HG02885 (cell line): ENCODE results near the gene MRFAP1L1.
A peak's percentile ranks its signal among the peaks of the same experiment; 100 is the strongest.
"Not testable (repeated sequence)": the region's sequence is repeated elsewhere in the genome, so short reads cannot be mapped to it uniquely, and the experiment has no call there.

Source experiments
- ATAC-seq: cut with Tn5 transposase; IDR thresholded peaks from one replicate; pipeline ENCODE4 v1.9.1; 2021; ENCODE audit warnings: mild to moderate bottlenecking; ENCODE audit not compliant: unreplicated experiment, poor library complexity

The MRFAP1L1 gene

DNA sequence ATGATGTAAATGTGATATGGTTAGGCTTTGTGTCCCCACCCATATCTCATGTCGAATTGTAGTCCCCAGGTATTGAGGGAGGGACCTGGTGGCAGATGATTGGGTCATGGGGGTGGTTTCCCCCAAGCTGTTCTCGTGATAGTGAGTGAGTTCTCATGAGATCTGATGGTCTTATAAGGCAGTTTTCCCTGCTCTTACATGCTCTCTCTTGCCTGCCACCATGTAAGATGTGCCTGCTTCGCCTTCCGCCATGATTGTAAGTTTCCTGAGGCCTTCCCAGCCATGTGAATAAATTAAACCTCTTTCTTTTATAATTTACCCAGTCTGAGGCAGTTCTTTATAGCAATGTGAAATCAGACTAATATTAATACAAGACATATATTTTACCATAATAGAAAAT, 30.3 kb upstream of the MRFAP1L1 start:
- no peak for ATAC-seq

DNA sequence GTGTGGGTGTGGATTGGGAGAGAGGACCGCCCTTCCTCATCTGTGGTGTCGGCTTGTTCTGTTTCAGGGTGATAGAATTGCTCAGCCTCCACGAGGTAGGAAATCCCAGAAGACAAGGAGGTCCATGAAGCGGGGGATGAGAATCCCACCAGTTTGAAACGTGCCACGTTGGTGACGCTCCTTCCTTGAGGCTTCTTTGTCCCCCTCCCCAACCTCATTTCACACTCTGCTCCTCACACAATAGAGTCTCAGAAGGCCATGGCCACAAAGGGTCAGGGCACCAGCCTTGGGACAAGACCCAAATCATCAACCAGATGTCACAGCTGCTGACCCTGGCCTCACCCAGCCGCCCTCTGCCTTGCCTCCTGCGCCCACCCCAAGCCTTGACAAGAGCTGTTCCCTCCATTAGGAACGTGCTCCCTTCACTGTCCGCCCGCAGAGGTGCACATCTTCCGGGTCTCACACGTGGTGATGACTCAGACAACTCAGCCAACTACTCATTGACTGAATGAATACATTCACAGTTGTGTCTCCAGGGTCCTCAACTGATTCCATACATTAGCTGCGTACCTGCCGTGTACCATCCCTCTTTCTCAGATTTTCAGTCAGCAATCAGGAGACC, 24.6 kb upstream of the MRFAP1L1 start:
- ATAC-seq: no peak

- ATAC-seq: no peak
Observed at GRCh38 chr4:6733358-6734164, 23.9 kb upstream of the MRFAP1L1 start.

GRCh38 chr4:6732441-6733357, 23.0 kb upstream of the MRFAP1L1 start:
- no peak for ATAC-seq

DNA sequence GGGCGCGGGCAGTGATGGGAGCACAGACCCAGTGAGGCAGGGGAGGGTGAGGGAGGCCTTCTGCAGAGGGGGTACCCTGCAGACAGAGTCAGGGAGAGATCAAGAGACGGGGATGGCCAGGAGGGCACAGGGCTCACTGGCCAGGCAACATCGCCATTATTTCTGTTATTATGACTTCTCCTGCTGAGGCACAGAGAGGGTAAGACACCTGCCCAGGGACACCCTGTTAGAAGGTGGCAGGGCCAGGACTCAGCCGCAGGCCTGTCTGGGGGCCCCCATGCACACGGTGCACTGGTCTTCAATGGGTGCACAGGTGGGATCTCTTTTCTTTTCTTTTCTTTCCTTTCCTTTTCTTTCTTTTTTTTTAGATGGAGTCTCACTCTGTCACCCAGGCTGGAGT, 22.1 kb upstream of the MRFAP1L1 start:
- ATAC-seq: no peak

GRCh38 chr4:6731318-6731675, 21.6 kb upstream of the MRFAP1L1 start:
- no peak for ATAC-seq

DNA sequence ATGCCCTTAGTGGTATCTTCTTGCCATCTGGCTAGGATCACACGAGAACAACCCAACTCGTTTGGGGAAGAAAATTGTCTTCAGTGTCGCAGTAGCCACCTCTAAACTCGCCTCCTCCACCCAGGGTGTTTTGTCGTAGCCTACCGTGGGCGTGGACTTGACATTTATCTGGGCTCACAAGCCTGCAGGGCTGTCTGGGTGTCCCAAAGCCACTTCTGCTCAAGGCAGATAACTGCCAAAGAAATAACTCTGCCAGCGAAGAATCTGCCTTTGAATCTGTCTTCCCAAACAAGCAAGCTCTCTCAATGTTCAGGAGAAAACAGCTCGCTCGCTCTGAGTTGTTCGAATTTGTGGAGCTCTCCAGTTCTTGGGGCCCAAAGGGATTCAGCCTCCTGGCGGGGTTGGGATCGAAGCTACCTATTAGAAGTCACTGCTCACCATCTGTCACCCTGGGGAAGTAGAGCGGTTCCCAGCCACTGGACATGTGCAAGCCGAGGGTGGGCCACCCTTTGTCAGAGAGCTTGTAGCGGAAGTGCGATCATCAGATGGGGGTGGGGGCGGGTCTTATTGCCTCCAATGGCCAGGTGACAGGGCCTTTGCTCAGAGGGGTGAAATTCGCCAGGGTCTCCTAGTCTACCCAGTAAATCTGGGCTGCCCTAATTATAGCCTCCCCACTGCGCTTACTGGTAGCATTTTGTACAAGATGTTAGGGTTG, 21.1 kb upstream of the MRFAP1L1 start:
- no peak for ATAC-seq

- no peak for ATAC-seq
Observed at GRCh38 chr4:6728320-6729029, 18.8 kb upstream of the MRFAP1L1 start.

DNA sequence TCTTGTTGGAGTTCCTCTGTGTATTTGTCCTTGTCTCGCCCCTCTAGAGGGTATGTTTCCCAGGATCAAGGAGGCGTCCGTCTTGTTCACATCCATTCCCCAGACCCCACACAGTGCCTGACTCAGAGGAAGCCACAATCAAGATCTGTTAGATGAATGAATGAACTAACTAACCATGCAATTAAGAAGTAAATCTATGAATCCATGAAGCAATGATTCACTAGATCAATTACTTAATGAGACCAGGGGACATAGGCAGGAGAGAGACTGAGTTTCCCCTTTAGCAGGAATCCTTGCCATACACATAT, 18.2 kb upstream of the MRFAP1L1 start:
- no peak for ATAC-seq

- ATAC-seq: no peak
Observed at GRCh38 chr4:6727081-6727942, 17.6 kb upstream of the MRFAP1L1 start.

GRCh38 chr4:6725427-6725961, 15.8 kb upstream of the MRFAP1L1 start:
- not testable (repeated sequence) for ATAC-seq

- ATAC-seq: no peak
Observed at GRCh38 chr4:6724421-6725111, 14.9 kb upstream of the MRFAP1L1 start.

- no peak for ATAC-seq
Observed at GRCh38 chr4:6723851-6724250, 14.2 kb upstream of the MRFAP1L1 start.

- no peak for ATAC-seq
Observed at GRCh38 chr4:6722891-6723290, 13.2 kb upstream of the MRFAP1L1 start.

DNA sequence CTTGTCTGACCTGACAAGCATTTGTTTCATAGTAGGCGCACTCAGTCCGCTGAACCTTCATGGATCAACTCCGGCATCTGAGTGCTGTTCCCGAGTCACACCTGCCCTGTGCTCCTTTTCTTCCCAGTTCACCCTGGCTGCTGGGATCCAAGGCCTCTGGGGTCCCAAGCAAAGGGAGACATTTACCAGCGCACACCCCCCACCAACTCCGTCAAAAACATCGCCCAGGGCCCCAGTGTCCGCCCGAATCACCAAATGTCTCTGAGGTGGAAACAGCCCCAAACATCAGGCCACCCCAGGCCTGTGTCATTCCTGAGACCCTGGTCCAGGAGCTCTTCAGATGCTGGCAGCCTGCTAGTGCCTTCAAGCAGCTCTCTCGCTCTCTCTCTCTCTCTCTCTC, 11.5 kb upstream of the MRFAP1L1 start:
- ATAC-seq: no peak

- peak; percentile 30 for ATAC-seq
Observed at GRCh38 chr4:6720202-6720699, 10.6 kb upstream of the MRFAP1L1 start.

- ATAC-seq: no peak
Observed at GRCh38 chr4:6719611-6720179, 10.0 kb upstream of the MRFAP1L1 start.
